HepG2 (cell line): Measurements from ENCODE around the gene MAT2A. TPM values are rescaled to one million over a fixed set of nuclear protein-coding genes. Genes with fewer than 3 reads are reported as not detected.

Source experiments
- ARID2 ChIP-seq: sonication (generic); formaldehyde crosslinking; IDR thresholded peaks from 2 replicates; pipeline ENCODE4 v1.8.1; 2022; ENCODE audit warnings: mild to moderate bottlenecking, missing genetic modification reagents, borderline replicate concordance
- JUNB ChIP-seq: sonication (generic); formaldehyde crosslinking; IDR thresholded peaks from 2 replicates; pipeline ENCODE4 v1.8.0; 2022; ENCODE audit warnings: missing genetic modification reagents, mild to moderate bottlenecking, borderline replicate concordance
- SNAPC4 ChIP-seq: sonication (generic); formaldehyde crosslinking; IDR thresholded peaks from 2 replicates; pipeline ENCODE4 v1.4.0; 2020; ENCODE audit warnings: mild to moderate bottlenecking, missing genetic modification reagents
- TCF12 ChIP-seq, 2 experiments: fragments of 450-650 bp in 1 of 2; sonication (generic) in 1 of 2; formaldehyde crosslinking in 1 of 2; IDR thresholded peaks; 2 replicates each; pipeline versions ENCODE4 v1.6.1 to v1.8.0; 2017 to 2022; ENCODE audit warnings: antibody characterized with exemption in 1 of 2, mild to moderate bottlenecking in 1 of 2, missing genetic modification reagents in 1 of 2, moderate library complexity in 1 of 2
- ZNF280D ChIP-seq: sonication (generic); formaldehyde crosslinking; IDR thresholded peaks from 2 replicates; pipeline ENCODE4 v1.5.1; 2020; ENCODE audit warnings: mild to moderate bottlenecking, missing genetic modification reagents
- ZNF354B ChIP-seq: sonication (generic); formaldehyde crosslinking; IDR thresholded peaks from 2 replicates; pipeline ENCODE4 v1.8.0; 2022; ENCODE audit warnings: mild to moderate bottlenecking, missing genetic modification reagents
- ZNF552 ChIP-seq: sonication (generic); formaldehyde crosslinking; IDR thresholded peaks from 2 replicates; pipeline ENCODE4 v1.9.0; 2022; ENCODE audit warnings: missing genetic modification reagents, mild to moderate bottlenecking, borderline replicate concordance
- ZNF7 ChIP-seq: IDR thresholded peaks from 2 replicates; pipeline ENCODE4 v1.6.1; 2016; ENCODE audit warnings: missing biosample characterization, missing genetic modification reagents
- ZSCAN9 ChIP-seq: IDR thresholded peaks from 2 replicates; pipeline ENCODE4 v1.6.1; 2016; ENCODE audit warnings: borderline replicate concordance
- polyA plus RNA-seq, 8 experiments: library from polyadenylated mRNA; depleted of rRNA in 3 of 8; stranded (reverse) in 7 of 8; unstranded in 1 of 8; fragments of >200 nt; fragmentation: Illumina TruSeq in 4 of 8; extraction: Trizol in 4 of 8; gene quantifications; 2 replicates each; pipeline versions ENCODE4 v1.2.1 to v1.2.3, GENCODE V29; 2011 to 2016; ENCODE audit warnings: low read depth in 4 of 8, missing spikeins in 1 of 8, mixed read lengths in 1 of 8; ENCODE audit not compliant: insufficient read depth in 1 of 8
- total RNA-seq, 5 experiments: library from RNA; depleted of rRNA; stranded (reverse); fragments of >200 nt; fragmentation: Illumina TruSeq; extraction: Trizol; gene quantifications; 2 replicates each; pipeline ENCODE4 v1.2.3, GENCODE V29; 2016; ENCODE audit warnings: low read depth in 1 of 5
- TF ChIP-seq, protein P1 (sequence below): sonication (generic); formaldehyde crosslinking; IDR thresholded peaks from 2 replicates; pipeline ENCODE4 v1.5.0; 2020; ENCODE audit warnings: missing genetic modification reagents

MAT2A gene
- total and polyA plus RNA-seq, 2 of the 13 experiments (the other 11 are each of a cell fraction or from before 2014, with no cell fraction given): 155 to 331 TPM

GRCh38 chr2:85577386-85578242 is 38.6 kb downstream of the MAT2A start, which contains the start of gene VAMP8 (continued):
- TF ChIP-seq ZSCAN9 (no peak), ARID2 (CRISPR knock-in tag) (no peak), ZNF552 (no peak), JUNB (CRISPR knock-in tag) (no peak), TCF12 (IDR thresholded peaks at IDR 0.05) (no peak), TCF12 (CRISPR knock-in tag; IDR thresholded peaks at IDR 0.05) (no peak), SNAPC4 (CRISPR knock-in tag) (no peak), ZNF280D (CRISPR knock-in tag) (no peak), ZNF7 (peak; percentile 20; the same call in 1 of the 2 replicates), ZNF354B (no peak)
- TF ChIP-seq, protein P1, sequence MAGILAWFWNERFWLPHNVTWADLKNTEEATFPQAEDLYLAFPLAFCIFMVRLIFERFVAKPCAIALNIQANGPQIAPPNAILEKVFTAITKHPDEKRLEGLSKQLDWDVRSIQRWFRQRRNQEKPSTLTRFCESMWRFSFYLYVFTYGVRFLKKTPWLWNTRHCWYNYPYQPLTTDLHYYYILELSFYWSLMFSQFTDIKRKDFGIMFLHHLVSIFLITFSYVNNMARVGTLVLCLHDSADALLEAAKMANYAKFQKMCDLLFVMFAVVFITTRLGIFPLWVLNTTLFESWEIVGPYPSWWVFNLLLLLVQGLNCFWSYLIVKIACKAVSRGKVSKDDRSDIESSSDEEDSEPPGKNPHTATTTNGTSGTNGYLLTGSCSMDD (CRISPR knock-in tag): no peak
